ENCODE results near the gene MRFAP1.

- TF ChIP-seq CTCF (conservative IDR thresholded peaks at IDR 0.05) (no peak), ZFX (IDR thresholded peaks at IDR 0.05) (no peak)
Measured at GRCh38 chr4:6607368-6608055, 33.0 kb upstream of the MRFAP1 start.
